Measurements from ENCODE around the gene OBP2B.
"Not testable (repeated sequence)": the region's sequence is repeated elsewhere in the genome, so short reads cannot be mapped to it uniquely, and the experiment has no call there.

DNA sequence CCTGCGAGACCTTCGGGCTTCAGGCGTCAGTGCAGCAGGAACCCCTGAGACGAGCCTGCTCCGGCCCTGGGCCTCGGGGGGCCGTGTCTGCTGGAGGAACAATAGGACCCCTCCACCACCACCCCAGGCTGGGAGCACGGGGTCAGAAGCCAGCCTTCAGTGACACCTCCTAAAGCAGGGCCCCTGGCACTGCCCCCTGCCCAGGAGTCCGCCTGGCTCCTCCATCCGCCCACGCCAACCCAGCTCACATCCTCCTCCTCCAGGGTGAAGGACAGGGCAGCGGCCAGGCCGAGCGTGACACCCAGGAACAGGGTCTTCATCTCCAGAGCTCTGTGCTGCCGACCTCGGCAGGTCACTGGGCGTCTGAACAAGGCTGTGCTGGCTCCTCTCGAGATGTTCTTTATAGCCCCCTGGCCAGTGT, at the start of gene OBP2B:
- not testable (repeated sequence) for TF ChIP-seq EZH2 (IDR thresholded peaks at IDR 0.05; ENCODE audit: low read depth, unreplicated experiment); POLR2AphosphoS5 (IDR thresholded peaks at IDR 0.05; ENCODE audit: low read depth)

All from GM23338 (cell line).